Suprapubic skin (tissue), 4 donors: Measurements from ENCODE around the gene SLC25A13. TPM values are rescaled to one million over a fixed set of nuclear protein-coding genes. Genes with fewer than 3 reads are reported as not detected.
A peak's percentile ranks its signal among the peaks of the same experiment; 100 is the strongest.
"Not testable (repeated sequence)": the region's sequence is repeated elsewhere in the genome, so short reads cannot be mapped to it uniquely, and the experiment has no call there.

Experiments used
- DNase-seq, 2 donors: peaks; one replicate each; pipeline ENCODE4 v3.0.0-alpha.2; 2019; ENCODE audit warnings: low spot score in 2 of 2
- H3K27ac ChIP-seq: fragments of 200-600 bp; sonication (generic); one replicate; pipeline ENCODE4 v1.5.1; 2019
- H3K27me3 ChIP-seq: fragments of 200-600 bp; sonication (generic); one replicate; pipeline ENCODE4 v1.5.1; 2019
- H3K36me3 ChIP-seq: fragments of 200-600 bp; sonication (generic); one replicate; pipeline ENCODE4 v1.5.1; 2019
- H3K4me1 ChIP-seq: fragments of 200-600 bp; sonication (generic); one replicate; pipeline ENCODE4 v1.5.1; 2019
- H3K4me3 ChIP-seq: fragments of 200-600 bp; sonication (generic); one replicate; pipeline ENCODE4 v1.5.1; 2019; ENCODE audit warnings: mild to moderate bottlenecking
- H3K9me3 ChIP-seq: fragments of 200-600 bp; sonication (generic); one replicate; pipeline ENCODE4 v1.5.1; 2019
- EP300 ChIP-seq: sonication (generic); formaldehyde crosslinking; IDR thresholded peaks from one replicate; pipeline ENCODE4 v1.6.1; 2017; ENCODE audit warnings: antibody characterized with exemption
- POLR2A ChIP-seq, 2 donors: fragments of 450-650 bp; IDR thresholded peaks; one replicate each; pipeline ENCODE4 v1.6.1; 2017; ENCODE audit warnings: antibody characterized with exemption in 2 of 2, mild to moderate bottlenecking in 2 of 2, moderate library complexity in 2 of 2
- POLR2AphosphoS5 ChIP-seq, 3 donors: sonication (generic); formaldehyde crosslinking; IDR thresholded peaks; one replicate each; pipeline ENCODE4 v1.6.1; 2017; ENCODE audit warnings: antibody characterized with exemption in 3 of 3
- WGBS: methylation state at CpG from one replicate; pipeline ENCODE4 v1.1.5; 2018; 5-methylcytosine and 5-hydroxymethylcytosine counted together
- total RNA-seq, 4 donors: library from RNA; depleted of rRNA; stranded (reverse); fragments of >200 nt; gene quantifications; one replicate each; pipeline ENCODE4 v1.1.0, GENCODE V29; 2016
- TF ChIP-seq, protein P1 (sequence below), 2 donors: fragments of 200-600 bp in 1 of 2; fragments of 450-650 bp in 1 of 2; sonication (generic) in 1 of 2; IDR thresholded peaks; one replicate each; pipeline ENCODE4 v1.5.1; 2016 to 2019; ENCODE audit warnings: antibody characterized with exemption in 2 of 2, mild to moderate bottlenecking in 1 of 2, moderate library complexity in 1 of 2

Gene SLC25A13, protein sequence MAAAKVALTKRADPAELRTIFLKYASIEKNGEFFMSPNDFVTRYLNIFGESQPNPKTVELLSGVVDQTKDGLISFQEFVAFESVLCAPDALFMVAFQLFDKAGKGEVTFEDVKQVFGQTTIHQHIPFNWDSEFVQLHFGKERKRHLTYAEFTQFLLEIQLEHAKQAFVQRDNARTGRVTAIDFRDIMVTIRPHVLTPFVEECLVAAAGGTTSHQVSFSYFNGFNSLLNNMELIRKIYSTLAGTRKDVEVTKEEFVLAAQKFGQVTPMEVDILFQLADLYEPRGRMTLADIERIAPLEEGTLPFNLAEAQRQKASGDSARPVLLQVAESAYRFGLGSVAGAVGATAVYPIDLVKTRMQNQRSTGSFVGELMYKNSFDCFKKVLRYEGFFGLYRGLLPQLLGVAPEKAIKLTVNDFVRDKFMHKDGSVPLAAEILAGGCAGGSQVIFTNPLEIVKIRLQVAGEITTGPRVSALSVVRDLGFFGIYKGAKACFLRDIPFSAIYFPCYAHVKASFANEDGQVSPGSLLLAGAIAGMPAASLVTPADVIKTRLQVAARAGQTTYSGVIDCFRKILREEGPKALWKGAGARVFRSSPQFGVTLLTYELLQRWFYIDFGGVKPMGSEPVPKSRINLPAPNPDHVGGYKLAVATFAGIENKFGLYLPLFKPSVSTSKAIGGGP
- total RNA-seq, result 10 to 100 TPM; 35.6 to 55.8 (median 42.5) TPM

DNA sequence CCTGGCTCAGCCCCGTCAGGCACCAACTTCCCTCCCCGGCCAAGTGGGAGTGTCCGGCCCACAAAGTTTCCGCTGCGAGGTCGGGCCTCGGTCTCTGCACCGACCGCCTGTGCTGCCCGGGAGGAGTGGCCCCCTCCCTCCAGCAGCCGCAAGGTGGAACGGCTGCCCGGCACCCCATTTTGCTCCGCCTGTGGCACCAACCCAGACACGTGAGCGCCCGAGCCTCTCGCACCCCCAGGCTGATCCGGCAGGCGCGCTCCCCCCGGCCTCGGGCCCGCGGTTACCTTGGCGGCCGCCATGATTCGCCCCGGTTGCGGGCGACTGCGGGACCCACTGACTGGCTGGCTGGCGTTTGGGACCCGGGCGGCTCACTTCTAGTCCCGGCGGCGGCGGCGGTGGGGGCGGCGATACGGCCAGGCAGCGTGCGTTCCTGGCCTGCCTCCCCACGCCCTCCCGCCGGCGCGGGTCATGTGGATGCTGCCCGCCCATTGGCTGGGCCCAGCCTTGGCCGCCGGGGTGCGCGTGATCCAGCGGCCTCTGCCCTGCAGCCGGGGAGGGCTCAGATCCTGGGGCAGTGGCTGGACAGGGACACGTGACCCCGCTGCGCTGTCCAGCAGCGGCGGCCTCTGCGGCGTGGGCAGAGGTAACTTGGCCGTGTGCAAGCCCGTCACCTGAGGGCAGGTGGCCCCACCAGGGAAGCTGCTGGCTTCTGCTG lies at the start of gene SLC25A13:
Gene SLC25A13, minus strand, starts transcription at position 441 of the 715 bp plus-strand sequence. Its CDS starts 142 bp downstream, at position 299.
- Histone ChIP-seq H3K4me3 (peak within 1 kb of the TSS; percentile 97), H3K4me1 (peaks cover 39% of the 10 kb centered on the region), H3K27ac (peak within 1 kb of the TSS; percentile 97), H3K9me3 (no peaks in the 10 kb centered on the region), H3K36me3 (no peaks in the 10 kb centered on the region), H3K27me3 (no peaks in the 10 kb centered on the region)
- DNase-seq, result peak; percentile 91 to 94
- WGBS, result 0% methylated on average over 30 of the region's 66 CpGs
- TF ChIP-seq, protein P1, sequence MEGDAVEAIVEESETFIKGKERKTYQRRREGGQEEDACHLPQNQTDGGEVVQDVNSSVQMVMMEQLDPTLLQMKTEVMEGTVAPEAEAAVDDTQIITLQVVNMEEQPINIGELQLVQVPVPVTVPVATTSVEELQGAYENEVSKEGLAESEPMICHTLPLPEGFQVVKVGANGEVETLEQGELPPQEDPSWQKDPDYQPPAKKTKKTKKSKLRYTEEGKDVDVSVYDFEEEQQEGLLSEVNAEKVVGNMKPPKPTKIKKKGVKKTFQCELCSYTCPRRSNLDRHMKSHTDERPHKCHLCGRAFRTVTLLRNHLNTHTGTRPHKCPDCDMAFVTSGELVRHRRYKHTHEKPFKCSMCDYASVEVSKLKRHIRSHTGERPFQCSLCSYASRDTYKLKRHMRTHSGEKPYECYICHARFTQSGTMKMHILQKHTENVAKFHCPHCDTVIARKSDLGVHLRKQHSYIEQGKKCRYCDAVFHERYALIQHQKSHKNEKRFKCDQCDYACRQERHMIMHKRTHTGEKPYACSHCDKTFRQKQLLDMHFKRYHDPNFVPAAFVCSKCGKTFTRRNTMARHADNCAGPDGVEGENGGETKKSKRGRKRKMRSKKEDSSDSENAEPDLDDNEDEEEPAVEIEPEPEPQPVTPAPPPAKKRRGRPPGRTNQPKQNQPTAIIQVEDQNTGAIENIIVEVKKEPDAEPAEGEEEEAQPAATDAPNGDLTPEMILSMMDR (IDR thresholded peaks at IDR 0.05), result no peak
- TF ChIP-seq POLR2A (IDR thresholded peaks at IDR 0.05), result peak in 1 of 2 donors; percentile 39
- TF ChIP-seq POLR2AphosphoS5 (IDR thresholded peaks at IDR 0.05), result peak in 2 of 3 donors; percentile 3 to 45
- no peak for TF ChIP-seq EP300

DNA sequence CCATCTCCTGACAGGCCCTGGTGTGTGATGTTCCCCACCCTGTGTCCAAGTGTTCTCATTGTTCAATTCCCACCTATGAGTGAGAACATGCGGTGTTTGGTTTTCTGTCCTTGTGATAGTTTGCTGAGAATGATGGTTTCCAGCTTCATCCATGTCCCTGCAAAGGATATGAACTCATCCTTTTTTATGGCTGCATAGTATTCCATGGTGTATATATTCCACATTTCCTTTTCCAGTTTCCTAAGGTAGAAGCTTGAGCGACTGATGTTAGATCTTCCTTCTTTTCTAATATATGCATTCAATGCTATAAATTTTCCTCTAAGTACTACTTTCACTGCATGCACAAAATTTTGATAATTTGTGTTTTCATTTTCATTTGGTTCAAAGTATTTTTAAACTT lies 44.0 kb upstream of the SLC25A13 start:
- not testable (repeated sequence) for H3K27ac ChIP-seq, H3K36me3 ChIP-seq, H3K4me3 ChIP-seq, H3K9me3 ChIP-seq, H3K4me1 ChIP-seq, DNase-seq, H3K27me3 ChIP-seq
- WGBS, result 95% methylated on average over 2 of the region's 2 CpGs

DNA sequence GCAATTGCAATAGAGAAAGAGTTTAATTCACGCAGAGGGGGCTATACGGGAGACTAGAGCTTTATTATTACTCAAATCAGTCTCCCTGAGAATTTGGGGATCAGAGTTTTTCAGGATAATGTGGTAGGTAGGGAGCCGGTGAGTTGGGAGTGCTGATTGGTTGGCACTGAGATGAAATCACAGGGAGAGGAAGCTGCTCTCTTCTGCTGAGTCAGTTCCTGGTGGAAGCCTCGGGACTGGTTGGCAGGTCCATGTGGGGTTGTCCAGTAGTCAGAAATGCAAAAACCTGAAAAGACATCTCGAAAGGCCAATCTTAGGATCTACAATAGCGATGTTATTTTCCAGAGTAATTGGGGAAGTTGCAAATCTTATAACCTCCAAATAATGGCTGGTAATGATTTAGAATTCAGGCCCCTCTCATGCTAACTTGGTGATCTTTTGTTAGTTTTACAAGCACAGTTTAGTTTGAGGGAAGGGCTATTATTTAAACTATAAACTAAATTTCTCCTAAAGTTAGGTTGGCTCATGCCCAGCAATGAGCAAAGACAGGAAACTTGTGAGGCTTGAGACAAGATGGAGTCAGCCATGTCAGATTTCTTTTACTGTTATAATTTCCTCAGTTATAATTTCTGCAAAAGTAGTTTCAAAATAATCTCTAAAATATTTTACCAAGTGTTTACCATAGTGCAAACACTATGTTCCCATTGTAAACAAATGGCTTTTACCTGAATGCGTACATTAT lies 39.4 kb upstream of the SLC25A13 start:
- TF ChIP-seq POLR2A (IDR thresholded peaks at IDR 0.05) (no peak), POLR2AphosphoS5 (IDR thresholded peaks at IDR 0.05) (no peak), EP300 (no peak)
- TF ChIP-seq, protein P1 (IDR thresholded peaks at IDR 0.05), result no peak
- 79% methylated on average over 7 of the region's 7 CpGs for WGBS
- DNase-seq, result no peak

DNA sequence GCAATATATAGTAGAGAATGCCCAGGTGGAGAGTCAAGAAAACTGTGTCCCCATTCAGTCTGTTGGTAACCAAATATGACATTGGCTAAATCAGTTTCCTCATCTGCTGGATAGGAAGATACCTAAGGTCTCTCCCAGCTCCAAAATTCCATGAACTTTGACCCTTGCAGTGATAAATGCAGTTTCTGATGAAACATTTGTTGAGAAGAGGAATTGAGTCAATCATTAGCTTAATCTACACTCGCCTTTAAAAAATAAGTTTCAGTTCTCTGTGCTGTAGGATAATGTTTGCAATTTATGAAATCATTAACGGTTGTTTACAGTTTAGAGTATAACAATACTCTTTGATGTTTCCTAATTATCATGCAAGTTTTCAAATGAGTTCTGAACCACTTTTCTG lies 38.0 kb upstream of the SLC25A13 start:
- Histone ChIP-seq H3K27ac (no peak overlapping the region), H3K9me3 (no peaks in the 10 kb centered on the region), H3K36me3 (no peaks in the 10 kb centered on the region), H3K4me3 (no peak overlapping the region), H3K27me3 (no peaks in the 10 kb centered on the region), H3K4me1 (no peaks in the 10 kb centered on the region)
- TF ChIP-seq POLR2A (IDR thresholded peaks at IDR 0.05) (no peak), EP300 (no peak), POLR2AphosphoS5 (IDR thresholded peaks at IDR 0.05) (no peak)
- TF ChIP-seq, protein P1 (IDR thresholded peaks at IDR 0.05), result no peak
- DNase-seq, result no peak
- 89% methylated on average over 2 of the region's 2 CpGs for WGBS

More for the DNA sequence above, 39.4 kb upstream of the SLC25A13 start:
- H3K27ac ChIP-seq, result no peak overlapping the region
- no peaks in the 10 kb centered on the region for H3K4me1 ChIP-seq
- H3K27me3 ChIP-seq, result no peaks in the 10 kb centered on the region
- H3K36me3 ChIP-seq, result no peaks in the 10 kb centered on the region
- H3K9me3 ChIP-seq, result no peaks in the 10 kb centered on the region
- no peak overlapping the region for H3K4me3 ChIP-seq

DNA sequence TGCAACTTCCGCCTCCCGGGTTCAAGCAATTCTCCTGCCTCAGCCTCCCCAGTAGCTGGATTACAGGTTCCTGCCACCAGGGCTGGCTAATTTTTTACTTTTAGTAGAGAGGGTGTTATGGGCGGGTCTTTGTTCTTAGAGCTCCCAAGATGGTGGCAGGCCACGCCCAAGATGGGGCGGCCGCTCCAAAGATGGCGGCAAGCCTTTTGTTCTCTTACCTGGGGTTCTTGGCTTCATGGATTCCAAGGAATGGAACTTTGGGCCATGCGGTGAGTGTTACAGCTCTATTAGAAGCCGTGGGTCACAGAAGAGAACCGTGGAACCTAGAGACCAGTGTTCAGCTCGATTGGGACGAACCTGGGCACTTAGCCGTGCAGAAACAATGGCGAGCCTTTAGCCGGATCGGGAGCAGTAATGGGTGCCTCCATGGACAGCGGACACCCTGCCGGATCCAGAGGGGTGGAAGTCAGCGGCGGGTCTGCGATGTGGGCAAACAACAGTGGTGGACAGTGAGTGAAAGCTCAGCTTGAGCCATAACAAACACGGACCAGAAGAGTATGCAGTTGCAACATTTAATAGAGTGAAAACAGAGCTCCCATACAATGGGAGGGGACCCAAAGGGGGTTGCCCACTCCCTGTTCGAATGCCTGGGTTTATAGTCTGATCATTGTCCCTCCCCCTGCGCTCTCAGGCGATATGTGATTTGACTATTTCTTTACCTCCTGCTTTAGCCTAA lies 36.5 kb upstream of the SLC25A13 start:
- not testable (repeated sequence) for H3K4me3 ChIP-seq, H3K27me3 ChIP-seq, H3K9me3 ChIP-seq, H3K4me1 ChIP-seq, H3K36me3 ChIP-seq, DNase-seq, H3K27ac ChIP-seq
- 96% methylated on average over 25 of the region's 25 CpGs for WGBS
